Skeletal muscle cell (primary cell): Measurements from ENCODE around the gene MYEF2.

Experiments
- DNase-seq: peaks from one replicate; pipeline ENCODE4 v3.0.0-alpha.2; 2010; ENCODE audit warnings: low read depth
- H3K4me3 ChIP-seq: 2 replicates; pipeline ENCODE4 v1.5.1; 2011; ENCODE audit warnings: low read depth, mild to moderate bottlenecking, control low read depth, low read length, moderate library complexity

The MYEF2 gene

GRCh38 chr15:48153526-48153925 is 24.6 kb downstream of the MYEF2 start:
- no peak for DNase-seq
- H3K4me3 ChIP-seq, result no peak overlapping the region

- peak; percentile 29 for DNase-seq
- H3K4me3 ChIP-seq, result no peak overlapping the region
Observed at GRCh38 chr15:48149858-48150257, 28.2 kb downstream of the MYEF2 start.

- no peak for DNase-seq
- no peak overlapping the region for H3K4me3 ChIP-seq
Observed at GRCh38 chr15:48147358-48147757, 30.7 kb downstream of the MYEF2 start.

DNA sequence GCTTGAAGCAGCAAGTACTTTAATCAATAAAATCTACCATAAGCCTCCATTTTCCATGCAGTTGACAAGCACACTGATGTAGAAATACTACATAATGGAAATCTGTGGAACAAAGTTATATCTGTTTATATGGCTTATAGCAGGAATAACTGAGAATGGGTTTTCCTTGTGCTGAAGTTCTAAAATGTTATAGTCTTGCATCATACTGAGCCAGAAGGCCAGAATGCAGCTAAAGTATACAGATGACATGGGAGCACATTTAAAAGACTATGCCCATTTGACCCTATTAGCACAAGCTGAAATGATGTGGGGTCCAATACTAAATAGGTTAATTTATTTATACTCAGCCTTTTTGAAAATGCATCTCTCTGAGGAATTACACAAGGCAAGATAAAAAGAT is 32.2 kb downstream of the MYEF2 start:
- DNase-seq, result no peak
- H3K4me3 ChIP-seq, result no peak overlapping the region

- DNase-seq, result no peak
Observed at GRCh38 chr15:48144889-48145288, 33.2 kb downstream of the MYEF2 start.

GRCh38 chr15:48143856-48144255 is 34.2 kb downstream of the MYEF2 start:
- H3K4me3 ChIP-seq, result no peak overlapping the region
- DNase-seq, result no peak

More at GRCh38 chr15:48144889-48145288, 33.2 kb downstream of the MYEF2 start:
- no peak overlapping the region for H3K4me3 ChIP-seq

DNA sequence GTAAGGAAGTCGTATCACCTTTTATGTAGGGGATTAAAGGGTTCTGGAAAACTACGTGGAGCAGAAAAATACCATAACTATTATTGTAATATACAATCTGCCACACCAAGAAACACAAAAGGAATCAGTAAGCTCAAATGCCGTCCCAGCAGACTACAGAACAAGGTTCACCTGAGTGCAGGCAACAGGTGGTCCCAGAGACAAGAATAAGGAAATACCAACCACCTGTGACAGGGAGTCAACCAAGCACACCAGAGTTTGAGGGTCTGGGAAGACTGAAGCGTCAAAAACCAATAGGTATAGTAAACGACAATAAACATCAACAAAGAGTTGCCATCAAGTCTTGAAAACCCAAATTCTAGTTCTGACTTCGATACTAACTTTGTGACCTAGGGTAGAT is 45.2 kb downstream of the MYEF2 start:
- no peak overlapping the region for H3K4me3 ChIP-seq
- no peak for DNase-seq

DNA sequence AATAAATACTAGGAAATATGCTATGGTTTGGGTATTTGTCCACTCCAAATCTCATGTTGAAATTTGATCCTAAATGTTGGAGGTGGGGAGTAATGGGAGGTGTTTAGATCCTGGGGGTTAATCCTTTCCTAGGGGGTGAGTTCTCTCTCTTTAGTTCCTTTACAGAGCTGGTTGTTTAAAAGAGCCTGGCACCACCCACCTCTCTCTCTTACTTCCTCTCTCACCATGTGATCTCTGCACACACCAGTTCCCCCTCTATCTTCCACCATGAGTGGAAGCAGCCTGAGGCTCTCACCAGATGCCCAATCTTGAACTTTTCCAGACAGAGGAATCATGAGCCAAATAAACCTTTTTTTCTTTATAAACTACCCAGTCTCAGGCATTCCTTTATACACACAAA is 46.8 kb downstream of the MYEF2 start:
- DNase-seq, result no peak
- H3K4me3 ChIP-seq, result no peak overlapping the region

DNA sequence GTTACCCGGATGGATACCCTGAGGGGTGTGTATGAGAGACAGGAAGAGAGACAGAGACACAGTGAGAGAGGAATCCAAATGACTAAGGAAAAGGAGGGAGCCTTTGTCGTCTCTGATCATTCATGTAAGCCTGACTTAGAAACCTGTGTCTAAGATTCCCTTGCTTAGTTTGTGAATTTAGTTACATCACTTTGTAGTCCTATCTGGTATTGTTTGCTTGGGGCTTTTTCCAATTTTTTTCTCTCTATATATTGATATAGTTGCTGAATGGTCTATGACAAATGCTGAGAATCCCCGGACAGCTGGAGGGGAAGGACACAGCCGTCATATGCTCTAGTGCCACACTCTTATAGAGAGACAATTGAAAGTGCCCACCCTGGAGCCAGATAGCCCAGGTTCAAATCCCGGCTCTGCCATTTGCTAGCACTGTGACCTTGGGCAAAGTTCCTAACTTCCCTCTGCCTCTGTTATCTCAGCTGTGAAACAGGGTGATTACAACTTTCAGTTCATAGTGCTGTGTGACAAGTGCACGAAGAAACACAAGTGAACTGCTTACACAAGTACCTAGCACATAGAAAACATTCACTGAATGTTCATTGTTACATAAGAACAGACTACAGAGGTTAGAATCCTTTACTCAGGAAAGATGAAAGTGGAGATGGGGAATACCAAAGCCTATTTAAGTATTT is 51.3 kb downstream of the MYEF2 start:
- H3K4me3 ChIP-seq, result no peak overlapping the region
- DNase-seq, result no peak

GRCh38 chr15:48121849-48122248 is 56.2 kb downstream of the MYEF2 start:
- no peak for DNase-seq
- no peak overlapping the region for H3K4me3 ChIP-seq

DNA sequence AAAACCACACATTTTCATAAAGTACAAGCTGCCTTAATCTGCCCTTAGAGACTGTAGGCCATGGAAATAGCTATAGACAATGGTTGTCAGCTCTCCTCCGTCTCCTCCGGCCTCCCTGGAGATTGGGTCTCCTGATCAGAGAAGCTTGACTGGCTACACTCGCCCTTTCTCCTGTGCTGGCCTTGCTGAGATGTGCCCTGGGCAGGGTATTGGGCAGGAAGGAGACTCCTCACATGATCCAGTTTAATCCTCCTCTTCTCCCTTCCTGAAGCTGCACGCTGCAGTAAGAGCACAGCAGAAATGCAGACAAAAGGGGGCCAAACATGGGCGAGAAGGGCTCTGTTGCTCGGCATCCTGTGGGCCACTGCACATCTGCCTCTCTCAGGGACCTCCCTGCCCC is 57.4 kb downstream of the MYEF2 start, which contains the start of gene SLC24A5:
Gene SLC24A5, plus strand, starts transcription at position 246 of the 400 bp plus-strand sequence. Its CDS starts 55 bp downstream, at position 301.
- DNase-seq, result no peak

GRCh38 chr15:48119277-48119676 is 58.8 kb downstream of the MYEF2 start:
- no peak for DNase-seq

More for the DNA sequence above, 57.4 kb downstream of the MYEF2 start, which contains the start of gene SLC24A5:
- no peak within 1 kb of the TSS for H3K4me3 ChIP-seq

DNA sequence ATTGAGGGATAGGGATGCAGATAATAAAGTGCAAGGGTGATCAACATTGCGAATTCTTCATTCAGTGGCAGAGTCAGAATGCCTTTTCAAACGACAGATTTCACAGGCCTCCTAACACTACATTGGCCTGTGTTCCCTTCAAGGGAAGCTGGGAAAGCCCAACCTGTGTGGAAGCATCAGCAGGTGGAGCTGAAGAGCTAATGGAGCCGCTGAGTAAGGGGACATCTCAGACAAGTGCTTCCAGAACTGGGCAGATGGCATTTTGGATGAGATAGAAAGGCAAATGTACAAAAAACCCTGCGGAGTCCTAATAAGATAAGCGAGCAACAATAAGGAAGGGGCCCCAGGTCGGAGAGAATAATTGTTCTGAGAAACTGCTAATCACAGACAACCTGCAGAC is 65.9 kb downstream of the MYEF2 start:
- no peak for DNase-seq
- no peak overlapping the region for H3K4me3 ChIP-seq

More at GRCh38 chr15:48119277-48119676, 58.8 kb downstream of the MYEF2 start:
- no peak overlapping the region for H3K4me3 ChIP-seq

DNA sequence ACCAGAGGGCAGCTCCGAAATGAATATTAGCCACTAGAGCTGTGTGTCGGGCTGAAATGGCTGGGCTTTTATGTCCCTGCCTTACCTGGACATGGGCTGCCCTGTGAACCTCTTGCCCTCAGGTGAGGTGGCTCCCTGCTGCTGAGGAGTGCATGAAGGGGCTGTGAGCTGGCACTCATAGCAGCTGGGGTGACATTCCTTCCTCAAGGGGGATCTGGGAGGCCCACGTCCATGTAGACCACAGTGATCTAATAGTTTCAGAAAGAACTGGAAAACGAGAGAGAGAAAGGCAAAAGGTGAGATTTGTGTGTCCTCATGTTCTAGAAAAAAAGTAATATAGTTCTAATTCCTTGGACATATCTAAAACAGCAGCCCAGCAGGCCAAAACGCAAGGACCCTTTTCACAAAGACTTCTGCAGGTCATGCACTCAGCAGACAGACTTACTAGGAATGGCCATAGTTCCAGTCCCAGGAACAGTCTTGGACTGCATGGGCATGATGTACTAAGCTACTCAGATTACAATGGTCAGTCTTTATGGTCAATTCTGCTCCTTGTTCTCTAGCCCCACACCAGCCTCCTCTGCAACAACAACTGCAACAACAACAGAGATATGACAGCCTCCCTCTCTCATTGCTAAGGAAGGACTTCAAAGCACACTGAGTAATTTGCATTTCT is 68.1 kb downstream of the MYEF2 start:
- no peak for DNase-seq
- H3K4me3 ChIP-seq, result no peak overlapping the region

DNA sequence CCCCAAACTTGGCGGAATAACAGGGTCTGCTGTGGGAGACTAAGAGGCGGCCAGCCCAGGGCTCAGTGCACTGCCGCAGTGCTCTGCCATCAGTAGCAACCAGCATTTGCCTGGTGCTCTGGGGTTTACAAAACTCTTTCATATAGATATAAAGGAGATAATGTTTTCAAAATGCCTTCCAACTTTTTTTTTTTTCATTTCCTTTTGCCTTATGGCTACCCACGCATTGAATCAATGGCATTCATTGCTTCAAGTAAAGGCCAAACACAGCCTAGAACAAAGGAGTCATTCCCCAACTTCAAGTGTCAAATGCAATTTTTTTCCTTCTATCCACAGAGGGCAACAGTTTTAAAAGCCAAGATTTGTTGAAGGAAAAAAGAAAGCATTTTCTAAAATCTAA is 68.9 kb downstream of the MYEF2 start:
- no peak overlapping the region for H3K4me3 ChIP-seq
- DNase-seq, result no peak

- H3K4me3 ChIP-seq, result no peak overlapping the region
- no peak for DNase-seq
Observed at GRCh38 chr15:48105936-48106335, 72.2 kb downstream of the MYEF2 start.

GRCh38 chr15:48103647-48104046 is 74.4 kb downstream of the MYEF2 start:
- no peak overlapping the region for H3K4me3 ChIP-seq
- no peak for DNase-seq

- DNase-seq, result no peak
- no peak overlapping the region for H3K4me3 ChIP-seq
Observed at GRCh38 chr15:48102167-48102566, 75.9 kb downstream of the MYEF2 start.

DNA sequence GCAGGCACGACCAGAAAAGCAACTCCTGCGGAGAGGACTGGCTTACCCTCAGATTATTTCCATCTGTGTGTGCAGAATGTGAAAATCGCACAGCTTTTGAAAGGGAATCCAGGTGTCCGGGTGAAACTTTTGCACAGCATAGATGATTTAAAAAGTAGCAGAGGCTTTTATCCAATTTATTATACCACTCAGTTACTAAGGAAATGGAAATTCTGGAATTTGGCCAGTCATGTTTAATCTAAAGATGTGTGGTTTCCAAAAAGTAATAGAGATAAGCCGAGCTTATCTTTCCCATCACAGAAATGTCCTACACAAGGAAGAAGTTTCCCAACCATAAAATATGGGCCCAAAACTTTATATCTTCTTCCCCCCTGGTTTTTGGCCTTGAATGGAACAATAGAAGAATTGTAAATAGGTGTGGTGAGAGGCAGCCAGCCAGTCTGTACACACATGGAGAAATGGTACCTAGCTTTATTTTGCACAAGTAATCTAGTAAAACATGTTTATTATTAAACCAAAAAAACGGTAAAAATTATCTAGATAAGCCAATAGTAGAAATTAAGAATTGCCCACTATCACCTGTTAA is 76.6 kb downstream of the MYEF2 start:
- no peak overlapping the region for H3K4me3 ChIP-seq
- DNase-seq, result no peak

GRCh38 chr15:48097264-48097663 is 80.8 kb downstream of the MYEF2 start:
- no peak overlapping the region for H3K4me3 ChIP-seq
- no peak for DNase-seq

- DNase-seq, result peak; percentile 76
- H3K4me3 ChIP-seq, result no peak overlapping the region
Observed at GRCh38 chr15:48096813-48097212, 81.3 kb downstream of the MYEF2 start.
